Ovary (tissue), 9 donors: ENCODE data around the gene CCDC47. TPM values are rescaled to one million over a fixed set of nuclear protein-coding genes. Genes with fewer than 3 reads are reported as not detected.

ENCODE experiments used
- DNase-seq, 5 donors: peaks; one replicate each; pipeline ENCODE4 v3.0.0-alpha.2; 2019 to 2020
- H3K27ac ChIP-seq, 2 donors: fragments of 200-600 bp; one replicate each; pipeline versions ENCODE4 v1.5.1 to v1.8.0; 2019 to 2022
- H3K27me3 ChIP-seq: fragments of 200-600 bp; one replicate; pipeline ENCODE4 v1.8.0; 2022
- H3K36me3 ChIP-seq: fragments of 200-600 bp; sonication (generic); one replicate; pipeline ENCODE4 v1.5.1; 2019
- H3K4me1 ChIP-seq: one replicate; pipeline ENCODE4 v1.8.1; 2013; ENCODE audit warnings: mild to moderate bottlenecking, moderate library complexity; ENCODE audit not compliant: insufficient read depth
- H3K4me3 ChIP-seq: fragments of 200-600 bp; sonication (generic); one replicate; pipeline ENCODE4 v1.5.1; 2017
- H3K9me3 ChIP-seq, 2 donors: fragments of 200-600 bp in 1 of 2; sonication (generic) in 1 of 2; one replicate each; pipeline versions ENCODE4 v1.5.1 to v1.8.1; 2013 to 2019; ENCODE audit warnings: mild to moderate bottlenecking in 1 of 2, moderate library complexity in 1 of 2
- CTCF ChIP-seq, 3 donors: fragments of 450-650 bp in 2 of 3; fragments of 200-600 bp in 1 of 3; IDR thresholded peaks; one replicate each; pipeline versions ENCODE4 v1.5.1 to v1.8.0; 2016 to 2022; ENCODE audit warnings: antibody characterized with exemption in 3 of 3, mild to moderate bottlenecking in 1 of 3
- EP300 ChIP-seq: sonication (generic); formaldehyde crosslinking; IDR thresholded peaks from one replicate; pipeline ENCODE4 v1.6.1; 2017; ENCODE audit warnings: antibody characterized with exemption
- POLR2A ChIP-seq: fragments of 450-650 bp; IDR thresholded peaks from one replicate; pipeline ENCODE4 v1.6.1; 2017; ENCODE audit warnings: antibody characterized with exemption, mild to moderate bottlenecking, moderate library complexity
- WGBS, 3 donors: extraction: QIAGEN DNeasy Blood & Tissue Kit in 1 of 3; methylation state at CpG; one replicate each; pipeline versions ENCODE4 v1.1.5 to v1.1.7; 2013 to 2017; 5-methylcytosine and 5-hydroxymethylcytosine counted together
- intact Hi-C, 4 donors: fragments of 100-400 bp; cut with DNase I; formaldehyde crosslinking; loops; one replicate each; pipeline versions ENCODE4 v1.11.0 to v1.15.1; 2022 to 2023
- polyA plus RNA-seq, 2 donors: library from polyadenylated mRNA; stranded (reverse); fragments of 200-250 nt in 1 of 2; fragments of 350-450 nt in 1 of 2; fragmentation: Illumina TruSeq in 1 of 2; extraction: RNeasy Lipid Tissue Mini Kit (QIAGEN cat#74804) in 1 of 2; gene quantifications; one replicate each; pipeline ENCODE4 v1.2.3, GENCODE V29; 2013 to 2014
- total RNA-seq, 7 donors: library from RNA; depleted of rRNA in 2 of 7; stranded (reverse); fragments of >200 nt in 2 of 7; fragmentation: NEBNext Ultra II Directional in 3 of 7; extraction: Animal tissue kit (Norgen Biotek cat#: 25700) in 3 of 7; gene quantifications; one replicate each; pipeline versions ENCODE4 v1.1.0 to v1.2.4, GENCODE V29; 2016 to 2023
- donor health status: DM: no; HTN: no; CAD: no; lungs with moderate emphysema.
- donor health status: DM: no; HTN: no; CAD: no.
- donor health status: Bipolar disorder and iron deficiency.
- donor health status: DM: yes; HTN: yes; CAD: no.
- donor health status: DM: no; HTN: no; CAD: no.
- donor health status: DM: yes; HTN: yes; CAD: no.

The CCDC47 gene
- total and polyA plus RNA-seq, 9 donors = 31.1 to 83.6 (median 63.2) TPM

DNA sequence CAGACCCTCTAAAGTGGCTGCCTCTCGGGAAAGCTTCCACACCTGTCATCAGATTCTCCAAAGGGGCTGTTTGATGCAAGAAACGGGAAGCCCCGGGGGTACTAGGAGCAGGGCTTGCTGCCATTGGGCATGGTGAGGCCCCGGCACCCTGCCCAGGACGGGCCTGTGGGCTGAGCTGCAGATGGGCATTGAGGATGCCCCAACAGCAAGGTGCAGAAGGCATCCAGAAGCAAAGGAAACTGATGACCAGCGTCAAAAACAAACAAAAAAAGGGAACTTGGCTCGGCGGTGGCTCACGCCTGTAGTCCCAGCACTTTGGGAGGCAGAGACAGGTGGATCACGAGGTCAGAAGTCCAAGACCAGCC is 72.0 kb downstream of the CCDC47 start:
- peak overlapping the region in 1 of 2 donors; percentile 55 for H3K27ac ChIP-seq
- TF ChIP-seq EP300 (no peak), CTCF (IDR thresholded peaks at IDR 0.05) (no peak), POLR2A (no peak)
- no peaks in the 10 kb centered on the region for H3K9me3 ChIP-seq
- 65 to 77% (median 75%) methylated on average over 10 of the region's 10 CpGs for WGBS, 3 donors
- no peaks in the 10 kb centered on the region for H3K27me3 ChIP-seq
- H3K4me3 ChIP-seq = no peak overlapping the region
- DNase-seq = no peak
- intact Hi-C loops = no loop called here
- no peaks in the 10 kb centered on the region for H3K36me3 ChIP-seq
- H3K4me1 ChIP-seq = peaks cover 7% of the 10 kb centered on the region

GRCh38 chr17:63700528-63701455 is 72.6 kb downstream of the CCDC47 start:
- WGBS, 3 donors = 4 to 8% (median 7%) methylated on average over 31 to 88 of the region's 88 CpGs
- H3K9me3 ChIP-seq = no peaks in the 10 kb centered on the region
- H3K4me3 ChIP-seq = peak overlapping the region; percentile 44
- H3K27ac ChIP-seq = peak overlapping the region; percentile 44 to 55
- TF ChIP-seq CTCF (IDR thresholded peaks at IDR 0.05) = peak in 1 of 3 donors; percentile 23
- TF ChIP-seq POLR2A = no peak
- peaks cover 7% of the 10 kb centered on the region for H3K4me1 ChIP-seq
- peak in 4 of 5 donors; percentile 50 to 71 (median 57) for DNase-seq
- H3K36me3 ChIP-seq = no peaks in the 10 kb centered on the region
- H3K27me3 ChIP-seq = no peaks in the 10 kb centered on the region
- intact Hi-C loops = no loop called here

GRCh38 chr17:63699638-63700527 is 73.5 kb downstream of the CCDC47 start, which contains the start of gene LIMD2:
Gene LIMD2, minus strand, starts transcription at chr17:63700125. Its CDS starts 827 bp downstream, at chr17:63699298.
- Histone ChIP-seq H3K27me3 (no peaks in the 10 kb centered on the region), H3K4me1 (peaks cover 7% of the 10 kb centered on the region), H3K36me3 (no peaks in the 10 kb centered on the region), H3K27ac (peak within 1 kb of the TSS; percentile 44 to 55), H3K4me3 (peak within 1 kb of the TSS; percentile 44), H3K9me3 (no peaks in the 10 kb centered on the region)
- intact Hi-C loops = no loop called here
- WGBS, 3 donors = 0 to 1% (median 0%) methylated on average over 3 to 133 of the region's 133 CpGs
- TF ChIP-seq CTCF (IDR thresholded peaks at IDR 0.05) (no peak), POLR2A (no peak), EP300 (no peak)
- peak; percentile 47 to 70 (median 61) for DNase-seq

GRCh38 chr17:63698886-63699637 is 74.3 kb downstream of the CCDC47 start:
- intact Hi-C loops = no loop called here
- H3K9me3 ChIP-seq = no peaks in the 10 kb centered on the region
- no peak for TF ChIP-seq EP300
- TF ChIP-seq POLR2A = no peak
- TF ChIP-seq CTCF (IDR thresholded peaks at IDR 0.05) = no peak
- no peaks in the 10 kb centered on the region for H3K36me3 ChIP-seq
- peak overlapping the region; percentile 44 to 55 for H3K27ac ChIP-seq
- 16 to 20% (median 19%) methylated on average over 28 to 45 of the region's 45 CpGs for WGBS, 3 donors
- peak in 3 of 5 donors; percentile 53 to 61 (median 53) for DNase-seq
- H3K4me3 ChIP-seq = peak overlapping the region; percentile 44
- no peaks in the 10 kb centered on the region for H3K27me3 ChIP-seq
- peaks cover 7% of the 10 kb centered on the region for H3K4me1 ChIP-seq
